ENCODE measurements around the gene IKBIP.
"Not testable (repeated sequence)": the region's sequence is repeated elsewhere in the genome, so short reads cannot be mapped to it uniquely, and the experiment has no call there.

The IKBIP gene

DNA sequence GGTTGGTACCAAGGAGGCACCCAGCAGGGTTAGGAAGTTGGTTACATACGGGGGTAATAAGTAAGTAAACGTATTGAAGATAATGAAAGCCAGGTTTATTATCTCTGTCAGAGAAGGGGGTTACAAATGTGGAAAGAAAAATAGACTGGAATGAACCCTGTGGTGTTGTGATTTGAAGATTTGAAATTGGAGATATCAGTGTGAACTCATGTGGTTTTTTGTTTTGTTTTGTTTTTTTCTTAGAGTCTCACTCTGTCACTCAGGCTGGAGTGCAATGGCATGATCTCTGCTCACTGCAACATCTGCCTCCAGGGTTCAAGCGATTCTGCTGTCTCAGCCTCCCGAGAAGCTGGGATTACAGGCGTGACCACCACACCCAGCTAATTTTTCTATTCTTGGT lies 65.2 kb downstream of the IKBIP start:
- TF ChIP-seq, protein P1, sequence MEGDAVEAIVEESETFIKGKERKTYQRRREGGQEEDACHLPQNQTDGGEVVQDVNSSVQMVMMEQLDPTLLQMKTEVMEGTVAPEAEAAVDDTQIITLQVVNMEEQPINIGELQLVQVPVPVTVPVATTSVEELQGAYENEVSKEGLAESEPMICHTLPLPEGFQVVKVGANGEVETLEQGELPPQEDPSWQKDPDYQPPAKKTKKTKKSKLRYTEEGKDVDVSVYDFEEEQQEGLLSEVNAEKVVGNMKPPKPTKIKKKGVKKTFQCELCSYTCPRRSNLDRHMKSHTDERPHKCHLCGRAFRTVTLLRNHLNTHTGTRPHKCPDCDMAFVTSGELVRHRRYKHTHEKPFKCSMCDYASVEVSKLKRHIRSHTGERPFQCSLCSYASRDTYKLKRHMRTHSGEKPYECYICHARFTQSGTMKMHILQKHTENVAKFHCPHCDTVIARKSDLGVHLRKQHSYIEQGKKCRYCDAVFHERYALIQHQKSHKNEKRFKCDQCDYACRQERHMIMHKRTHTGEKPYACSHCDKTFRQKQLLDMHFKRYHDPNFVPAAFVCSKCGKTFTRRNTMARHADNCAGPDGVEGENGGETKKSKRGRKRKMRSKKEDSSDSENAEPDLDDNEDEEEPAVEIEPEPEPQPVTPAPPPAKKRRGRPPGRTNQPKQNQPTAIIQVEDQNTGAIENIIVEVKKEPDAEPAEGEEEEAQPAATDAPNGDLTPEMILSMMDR (IDR thresholded peaks at IDR 0.05; ENCODE audit: extremely low read depth, insufficient read depth, missing control alignments), result no peak
- DNase-seq (ENCODE audit: low spot score), result no peak
- in situ Hi-C loops (cut with MboI; ENCODE audit: low pct_unique_long_range_greater_than_20kb, low sequenced_read_pairs, unreplicated experiment), result no loop called here

DNA sequence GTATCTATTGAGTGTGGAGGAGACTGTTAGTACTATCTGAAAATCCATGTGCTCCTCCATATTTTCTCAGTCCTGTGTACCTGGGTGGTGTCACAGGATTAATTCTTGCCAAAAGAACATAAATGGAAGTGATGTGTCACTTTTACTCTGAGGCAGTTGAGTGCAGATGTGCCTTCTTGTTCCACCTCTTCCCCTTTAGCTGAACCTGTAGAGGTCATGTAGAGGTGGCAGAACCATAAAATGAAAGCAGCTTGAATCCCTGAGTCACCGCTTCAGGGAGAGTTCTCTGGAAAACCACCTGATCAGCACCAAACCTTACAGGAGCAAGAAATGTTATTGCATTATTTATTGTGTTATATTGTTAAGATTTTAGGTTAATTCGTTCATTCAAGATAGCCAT lies 65.8 kb downstream of the IKBIP start:
- no peak for DNase-seq (ENCODE audit: low spot score)
- in situ Hi-C loops (cut with MboI; ENCODE audit: low pct_unique_long_range_greater_than_20kb, low sequenced_read_pairs, unreplicated experiment), result no loop called here
- TF ChIP-seq, protein P1 (IDR thresholded peaks at IDR 0.05; ENCODE audit: extremely low read depth, insufficient read depth, missing control alignments), result no peak

- no peak for DNase-seq (ENCODE audit: low spot score)
- TF ChIP-seq, protein P1 (IDR thresholded peaks at IDR 0.05; ENCODE audit: extremely low read depth, insufficient read depth, missing control alignments), result no peak
- in situ Hi-C loops (cut with MboI; ENCODE audit: low pct_unique_long_range_greater_than_20kb, low sequenced_read_pairs, unreplicated experiment), result no loop called here
Observed at GRCh38 chr12:98578392-98578791, 66.2 kb downstream of the IKBIP start.

GRCh38 chr12:98576795-98577194 lies 67.8 kb downstream of the IKBIP start:
- in situ Hi-C loops (cut with MboI; ENCODE audit: low pct_unique_long_range_greater_than_20kb, low sequenced_read_pairs, unreplicated experiment); DNase-seq (ENCODE audit: low spot score): not testable (repeated sequence)

- in situ Hi-C loops (cut with MboI; ENCODE audit: low pct_unique_long_range_greater_than_20kb, low sequenced_read_pairs, unreplicated experiment), result no loop called here
- DNase-seq (ENCODE audit: low spot score), result no peak
- TF ChIP-seq, protein P1 (IDR thresholded peaks at IDR 0.05; ENCODE audit: extremely low read depth, insufficient read depth, missing control alignments), result no peak
Observed at GRCh38 chr12:98575013-98575412, 69.6 kb downstream of the IKBIP start.

All from GM13977 (cell line).